CD4-positive, alpha-beta memory T cell (primary cell): ENCODE data around the gene DHRS3. TPM values are rescaled to one million over a fixed set of nuclear protein-coding genes. Genes with fewer than 3 reads are reported as not detected.
"Not testable (repeated sequence)": the region's sequence is repeated elsewhere in the genome, so short reads cannot be mapped to it uniquely, and the experiment has no call there.

Experiments used
- CTCF ChIA-PET: fragments of 350-600 bp; sonication (Branson Sonifier 250); formaldehyde crosslinking; loops from one replicate; lab custom pipeline; 2021; ENCODE audit warnings: inconsistent platforms; ENCODE audit not compliant: partially characterized antibody; lab: Charles Lee
- POLR2A ChIA-PET: fragments of 350-600 bp; sonication (Branson Sonifier 250); formaldehyde crosslinking; loops from one replicate; lab custom pipeline; 2021; ENCODE audit not compliant: partially characterized antibody; lab: Charles Lee
- DNase-seq, 5 donors: peaks; one replicate each; pipeline versions ENCODE4 v3.0.0 to v3.0.0-alpha.2; 2020 to 2022; ENCODE audit warnings: mixed read lengths in 1 of 5
- H3K27ac ChIP-seq: one replicate; pipeline ENCODE4 v1.7.0; 2013; ENCODE audit warnings: low read depth, low read length
- H3K27me3 ChIP-seq: 2 replicates; pipeline ENCODE4 v1.7.0; 2013; ENCODE audit warnings: mild to moderate bottlenecking, low read length, moderate library complexity; ENCODE audit not compliant: insufficient read depth
- H3K36me3 ChIP-seq: 2 replicates; pipeline ENCODE4 v1.7.0; 2013; ENCODE audit warnings: mild to moderate bottlenecking, low read length, moderate library complexity; ENCODE audit not compliant: insufficient read depth
- H3K4me1 ChIP-seq: 2 replicates; pipeline ENCODE4 v1.7.0; 2013; ENCODE audit warnings: mild to moderate bottlenecking, low read length, moderate library complexity; ENCODE audit not compliant: insufficient read depth
- H3K4me3 ChIP-seq, 2 donors: one replicate each; pipeline ENCODE4 v1.7.0; 2013; ENCODE audit warnings: low read length in 2 of 2, mild to moderate bottlenecking in 1 of 2
- H3K9me3 ChIP-seq, 2 donors: one replicate each; pipeline ENCODE4 v1.7.0; 2013; ENCODE audit warnings: low read length in 2 of 2, control low read depth in 1 of 2; ENCODE audit not compliant: control insufficient read depth in 1 of 2
- H3K27ac Mint-ChIP-seq, 7 donors: one replicate each; pipeline ENCODE4 v1.8.0; 2020 to 2021; ENCODE audit warnings: mixed read lengths in 7 of 7, mild to moderate bottlenecking in 6 of 7, inconsistent platforms in 3 of 7, moderate library complexity in 3 of 7
- H3K27me3 Mint-ChIP-seq, 2 donors: one replicate each; pipeline ENCODE4 v1.8.0; 2020 to 2021; ENCODE audit warnings: mixed read lengths in 2 of 2
- H3K36me3 Mint-ChIP-seq, 2 donors: one replicate each; pipeline ENCODE4 v1.8.0; 2020 to 2021; ENCODE audit warnings: mixed read lengths in 2 of 2, inconsistent platforms in 1 of 2, mild to moderate bottlenecking in 1 of 2
- H3K4me1 Mint-ChIP-seq, 4 donors: one replicate each; pipeline ENCODE4 v1.8.0; 2020 to 2021; ENCODE audit warnings: mixed read lengths in 4 of 4, mild to moderate bottlenecking in 1 of 4
- H3K4me3 Mint-ChIP-seq, 8 donors: one replicate each; pipeline ENCODE4 v1.8.0; 2020 to 2021; ENCODE audit warnings: mixed read lengths in 8 of 8, mild to moderate bottlenecking in 7 of 8, moderate library complexity in 6 of 8, inconsistent platforms in 3 of 8
- H3K9me3 Mint-ChIP-seq, 8 donors: one replicate each; pipeline ENCODE4 v1.8.0; 2020 to 2021; ENCODE audit warnings: mixed read lengths in 8 of 8, mild to moderate bottlenecking in 5 of 8, inconsistent platforms in 3 of 8, moderate library complexity in 1 of 8
- intact Hi-C: fragments of 100-400 bp; cut with micrococcal nuclease; formaldehyde crosslinking; loops from one replicate; pipeline ENCODE4 v1.15.1; 2023
- polyA plus RNA-seq, 2 donors: library from polyadenylated mRNA; unstranded; fragments of 300-500 nt; fragmentation: Illumina TruSeq; gene quantifications; one replicate each; pipeline ENCODE4 v1.2.3, GENCODE V29; 2021
- total RNA-seq, 2 experiments: library from RNA; stranded (reverse); gene quantifications; one replicate each; pipeline ENCODE4 v1.2.3, GENCODE V29; 2021

Gene DHRS3
- total and polyA plus RNA-seq, 4 experiments from 2014 or later = 30.1 to 91.8 (median 64.0) TPM

GRCh38 chr1:12645401-12645800, 27.4 kb upstream of the DHRS3 start:
- H3K27ac ChIP-seq, H3K36me3 ChIP-seq, POLR2A ChIA-PET, CTCF ChIA-PET, DNase-seq, H3K36me3 Mint-ChIP-seq, H3K9me3 ChIP-seq, H3K4me1 ChIP-seq, H3K4me3 ChIP-seq, H3K4me3 Mint-ChIP-seq, H3K4me1 Mint-ChIP-seq, H3K27me3 ChIP-seq, intact Hi-C loops: not testable (repeated sequence)
- peaks cover 0 to 22% (median 14%) of the 10 kb centered on the region in 8 donors for H3K9me3 Mint-ChIP-seq
- H3K27ac Mint-ChIP-seq = peak overlapping the region in 1 of 7 donors; percentile 69
- H3K27me3 Mint-ChIP-seq = peaks cover 3 to 14% of the 10 kb centered on the region in 2 donors

- Mint-ChIP-seq H3K27me3 (peaks cover 3 to 9% of the 10 kb centered on the region in 2 donors), H3K4me1 (no peaks in the 10 kb centered on the region), H3K36me3 (peaks cover 0 to 7% of the 10 kb centered on the region in 2 donors), H3K4me3 (no peak overlapping the region), H3K27ac (no peak overlapping the region), H3K9me3 (peaks cover 0 to 28% (median 19%) of the 10 kb centered on the region in 8 donors)
- CTCF ChIA-PET = interaction anchor here (1.4 kb wide), 1 partner anchor 14 kb away, joined by 6 read pairs; no protein-coding TSS in a partner anchor
- no peak for DNase-seq
- Histone ChIP-seq H3K27me3 (no peaks in the 10 kb centered on the region), H3K36me3 (no peaks in the 10 kb centered on the region), H3K27ac (no peak overlapping the region), H3K4me3 (no peak overlapping the region), H3K4me1 (no peaks in the 10 kb centered on the region), H3K9me3 (peaks cover 4 to 9% of the 10 kb centered on the region in 2 donors)
- POLR2A ChIA-PET = no interaction called here
- intact Hi-C loops = no loop called here
These were observed 26.8 kb upstream of the DHRS3 start for GRCh38 chr1:12644829-12645228.

- no peak overlapping the region for H3K4me3 Mint-ChIP-seq
- Histone ChIP-seq H3K27ac (no peak overlapping the region), H3K9me3 (peaks cover 4 to 11% of the 10 kb centered on the region in 2 donors), H3K4me1 (no peaks in the 10 kb centered on the region), H3K27me3 (no peaks in the 10 kb centered on the region), H3K4me3 (no peak overlapping the region), H3K36me3 (no peaks in the 10 kb centered on the region)
- intact Hi-C loops = no loop called here
- peaks cover 0 to 7% of the 10 kb centered on the region in 2 donors for H3K36me3 Mint-ChIP-seq
- POLR2A ChIA-PET = no interaction called here
- CTCF ChIA-PET = interaction anchor here (1.4 kb wide), 1 partner anchor 15 kb away, joined by 6 read pairs; no protein-coding TSS in a partner anchor
- H3K4me1 Mint-ChIP-seq = no peaks in the 10 kb centered on the region
- H3K27me3 Mint-ChIP-seq = peaks cover 3 to 9% of the 10 kb centered on the region in 2 donors
- H3K9me3 Mint-ChIP-seq = peaks cover 0 to 32% (median 24%) of the 10 kb centered on the region in 8 donors
- no peak for DNase-seq
- no peak overlapping the region for H3K27ac Mint-ChIP-seq
These were observed 26.2 kb upstream of the DHRS3 start for GRCh38 chr1:12644237-12644636.

- H3K4me1 Mint-ChIP-seq = no peaks in the 10 kb centered on the region
- ChIA-PET CTCF (interaction anchor here (1.4 kb wide), 1 partner anchor 15 kb away, joined by 6 read pairs; no protein-coding TSS in a partner anchor), POLR2A (no interaction called here)
- no peak within 1 kb of the TSS for H3K4me3 ChIP-seq
- peaks cover 0 to 36% (median 25%) of the 10 kb centered on the region in 8 donors for H3K9me3 Mint-ChIP-seq
- no peak within 1 kb of the TSS for H3K27ac Mint-ChIP-seq
- DNase-seq = no peak
- peaks cover under 1 to 8% of the 10 kb centered on the region in 2 donors for H3K27me3 Mint-ChIP-seq
- H3K4me3 Mint-ChIP-seq = no peak within 1 kb of the TSS
- H3K36me3 Mint-ChIP-seq = peaks cover 0 to 7% of the 10 kb centered on the region in 2 donors
- no peaks in the 10 kb centered on the region for H3K27me3 ChIP-seq
- no peak within 1 kb of the TSS for H3K27ac ChIP-seq
- H3K4me1 ChIP-seq = no peaks in the 10 kb centered on the region
- intact Hi-C loops = no loop called here
- H3K36me3 ChIP-seq = no peaks in the 10 kb centered on the region
- H3K9me3 ChIP-seq = peaks cover 4 to 14% of the 10 kb centered on the region in 2 donors
These were observed 25.8 kb upstream of the DHRS3 start, which contains the start of gene AADACL4 for GRCh38 chr1:12643785-12644184. Gene AADACL4 (plus strand): TSS chr1:12644085. CDS start chr1:12644547, 462 bp downstream.

- H3K27me3 ChIP-seq = no peaks in the 10 kb centered on the region
- ChIA-PET POLR2A (no interaction called here), CTCF (interaction anchor here (1.4 kb wide), 1 partner anchor 16 kb away, joined by 3 read pairs; no protein-coding TSS in a partner anchor)
- no peaks in the 10 kb centered on the region for H3K4me1 ChIP-seq
- no peak overlapping the region for H3K27ac ChIP-seq
- no peak overlapping the region for H3K4me3 ChIP-seq
- H3K27ac Mint-ChIP-seq = no peak overlapping the region
- DNase-seq = no peak
- H3K36me3 Mint-ChIP-seq = peaks cover 0 to 7% of the 10 kb centered on the region in 2 donors
- H3K4me1 Mint-ChIP-seq = no peaks in the 10 kb centered on the region
- H3K9me3 Mint-ChIP-seq = peaks cover 0 to 39% (median 25%) of the 10 kb centered on the region in 8 donors
- no peaks in the 10 kb centered on the region for H3K36me3 ChIP-seq
- H3K27me3 Mint-ChIP-seq = peaks cover 0 to 6% of the 10 kb centered on the region in 2 donors
- intact Hi-C loops = no loop called here
- H3K4me3 Mint-ChIP-seq = no peak overlapping the region
- peaks cover 4 to 14% of the 10 kb centered on the region in 2 donors for H3K9me3 ChIP-seq
These were observed 25.1 kb upstream of the DHRS3 start for GRCh38 chr1:12643079-12643478.

- peaks cover 0 to 7% of the 10 kb centered on the region in 2 donors for H3K36me3 Mint-ChIP-seq
- peaks cover 0 to 6% of the 10 kb centered on the region in 2 donors for H3K27me3 Mint-ChIP-seq
- ChIA-PET CTCF (interaction anchor here (1.0 to 1.4 kb wide), 2 partner anchors 16 to 18 kb away, joined by 3 to 4 read pairs; no protein-coding TSS in a partner anchor), POLR2A (no interaction called here)
- H3K4me1 ChIP-seq = no peaks in the 10 kb centered on the region
- intact Hi-C loops = no loop called here
- no peaks in the 10 kb centered on the region for H3K27me3 ChIP-seq
- H3K9me3 ChIP-seq = peaks cover 4 to 14% of the 10 kb centered on the region in 2 donors
- DNase-seq = no peak
- no peak overlapping the region for H3K27ac ChIP-seq
- no peak overlapping the region for H3K4me3 Mint-ChIP-seq
- peaks cover 0 to 39% (median 26%) of the 10 kb centered on the region in 8 donors for H3K9me3 Mint-ChIP-seq
- no peaks in the 10 kb centered on the region for H3K36me3 ChIP-seq
- no peak overlapping the region for H3K4me3 ChIP-seq
- no peak overlapping the region for H3K27ac Mint-ChIP-seq
- no peaks in the 10 kb centered on the region for H3K4me1 Mint-ChIP-seq
These were observed 22.9 kb upstream of the DHRS3 start for GRCh38 chr1:12640958-12641272.

- Mint-ChIP-seq H3K4me1 (no peaks in the 10 kb centered on the region), H3K9me3 (peaks cover 0 to 39% (median 26%) of the 10 kb centered on the region in 8 donors), H3K36me3 (peaks cover 0 to 7% of the 10 kb centered on the region in 2 donors), H3K27me3 (peaks cover 0 to 6% of the 10 kb centered on the region in 2 donors), H3K27ac (no peak overlapping the region), H3K4me3 (no peak overlapping the region)
- CTCF ChIA-PET = interaction anchor here (1.0 kb wide), 1 partner anchor 18 kb away, joined by 3 read pairs; no protein-coding TSS in a partner anchor
- no peaks in the 10 kb centered on the region for H3K36me3 ChIP-seq
- peaks cover 4 to 14% of the 10 kb centered on the region in 2 donors for H3K9me3 ChIP-seq
- POLR2A ChIA-PET = no interaction called here
- DNase-seq = no peak
- intact Hi-C loops = no loop called here
- H3K4me1 ChIP-seq = no peaks in the 10 kb centered on the region
- H3K27ac ChIP-seq = no peak overlapping the region
- no peak overlapping the region for H3K4me3 ChIP-seq
- H3K27me3 ChIP-seq = no peaks in the 10 kb centered on the region
These were observed 22.4 kb upstream of the DHRS3 start for GRCh38 chr1:12640237-12640957.
